ENCODE results near the gene WNK1. TPM values are rescaled to one million over a fixed set of nuclear protein-coding genes. Genes with fewer than 3 reads are reported as not detected.
A peak's percentile ranks its signal among the peaks of the same experiment; 100 is the strongest.
"Not testable (repeated sequence)": the region's sequence is repeated elsewhere in the genome, so short reads cannot be mapped to it uniquely, and the experiment has no call there.

The WNK1 gene
- total RNA-seq: 244 and 248 TPM in 2 replicates
- long read RNA-seq, partial matches to known transcripts: 9 of 66 reads
- long read RNA-seq, other reads (novel, unspliced or antisense): 57 of 66 reads

GRCh38 chr12:751999-752694, at the start of gene WNK1:
WNK1 (plus strand) TSS chr12:752579; CDS start chr12:753566, 987 bp downstream.
- peak within 1 kb of the TSS; percentile 90 for H3K4me3 Mint-ChIP-seq (ENCODE audit: low read depth)

DNA sequence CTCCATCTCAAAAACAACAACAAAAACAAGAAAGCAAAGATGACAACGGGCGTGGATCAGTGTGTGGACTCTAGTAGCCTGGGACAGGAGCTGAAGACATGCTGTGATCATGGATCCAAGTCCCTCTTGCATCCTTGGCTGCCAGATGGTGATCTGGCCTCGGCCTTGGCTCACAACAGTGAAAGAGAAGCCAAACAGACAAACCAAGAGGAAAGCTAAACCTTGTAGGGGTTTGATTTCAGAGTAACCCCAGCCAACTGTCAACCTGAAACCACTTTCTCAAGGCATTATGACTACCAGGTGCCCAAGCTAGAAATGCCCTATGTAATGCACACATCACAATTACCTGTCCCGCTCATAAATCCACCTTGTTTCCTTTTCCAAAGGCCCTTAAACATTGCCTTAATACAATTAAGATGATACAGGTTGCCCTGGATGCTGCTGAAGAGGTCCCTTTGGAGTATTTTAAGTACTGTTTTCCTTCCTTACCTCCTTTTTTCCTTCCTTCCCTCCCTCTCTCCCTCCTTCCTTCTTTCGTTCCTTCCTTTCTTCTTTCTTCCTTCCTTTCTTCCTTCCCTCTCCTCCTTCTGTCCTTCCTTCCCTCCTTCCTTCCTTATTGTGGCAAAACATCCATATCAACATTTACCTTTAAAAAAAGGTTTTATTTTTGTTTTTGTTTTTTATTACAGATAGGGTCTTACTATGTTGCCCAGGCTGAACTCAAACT, 47.7 kb upstream of the WNK1 start:
- no peak for DNase-seq (ENCODE audit: low spot score, unreplicated experiment)
- Mint-ChIP-seq H3K4me1 (ENCODE audit: low read depth) (no peaks in the 10 kb centered on the region), H3K36me3 (ENCODE audit: insufficient read depth) (no peaks in the 10 kb centered on the region), H3K4me3 (ENCODE audit: low read depth) (no peak overlapping the region), H3K9me3 (ENCODE audit: low read depth) (no peaks in the 10 kb centered on the region), H3K27ac (no peak overlapping the region), H3K27me3 (peaks cover 5% of the 10 kb centered on the region)
- TF ChIP-seq CTCF (IDR thresholded peaks at IDR 0.05; ENCODE audit: unreplicated experiment): no peak

More at GRCh38 chr12:751999-752694, at the start of gene WNK1:
- Mint-ChIP-seq H3K36me3 (ENCODE audit: insufficient read depth) (no peaks in the 10 kb centered on the region), H3K4me1 (ENCODE audit: low read depth) (peaks cover 34% of the 10 kb centered on the region), H3K27me3 (no peaks in the 10 kb centered on the region), H3K9me3 (ENCODE audit: low read depth) (no peaks in the 10 kb centered on the region), H3K27ac (peak within 1 kb of the TSS; percentile 94)
- TF ChIP-seq CTCF (IDR thresholded peaks at IDR 0.05; ENCODE audit: unreplicated experiment): no peak
- DNase-seq (ENCODE audit: low spot score, unreplicated experiment): peak; percentile 100

DNA sequence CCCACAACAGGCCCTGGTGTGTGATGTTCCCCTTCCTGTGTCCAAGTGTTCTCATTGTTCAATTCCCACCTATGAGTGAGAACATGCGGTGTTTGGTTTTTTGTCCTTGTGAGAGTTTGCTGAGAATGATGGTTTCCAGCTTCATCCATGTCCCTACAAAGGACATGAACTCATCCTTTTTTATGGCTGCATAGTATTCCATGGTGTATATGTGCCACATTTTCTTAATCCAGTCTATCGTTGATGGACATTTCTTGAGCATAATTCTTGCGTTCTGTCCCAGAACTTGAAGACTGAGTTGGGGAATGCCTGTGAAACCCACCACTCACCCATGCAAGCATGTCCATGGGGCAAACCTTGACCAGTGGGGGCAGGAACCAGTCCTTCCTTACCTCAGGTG, 44.3 kb upstream of the WNK1 start:
- not testable (repeated sequence) for H3K4me1 Mint-ChIP-seq (ENCODE audit: low read depth); H3K27ac Mint-ChIP-seq; H3K27me3 Mint-ChIP-seq; DNase-seq (ENCODE audit: low spot score, unreplicated experiment); H3K9me3 Mint-ChIP-seq (ENCODE audit: low read depth); H3K4me3 Mint-ChIP-seq (ENCODE audit: low read depth); H3K36me3 Mint-ChIP-seq (ENCODE audit: insufficient read depth)

GRCh38 chr12:709455-710020, 42.8 kb upstream of the WNK1 start:
- Mint-ChIP-seq H3K27ac (no peak overlapping the region), H3K9me3 (ENCODE audit: low read depth) (no peaks in the 10 kb centered on the region), H3K4me3 (ENCODE audit: low read depth) (no peak overlapping the region), H3K36me3 (ENCODE audit: insufficient read depth) (no peaks in the 10 kb centered on the region), H3K4me1 (ENCODE audit: low read depth) (peaks cover 5% of the 10 kb centered on the region), H3K27me3 (peaks cover 2% of the 10 kb centered on the region)
- no peak for DNase-seq (ENCODE audit: low spot score, unreplicated experiment)
- no peak for TF ChIP-seq CTCF (IDR thresholded peaks at IDR 0.05; ENCODE audit: unreplicated experiment)

- Mint-ChIP-seq H3K4me1 (ENCODE audit: low read depth) (peaks cover 5% of the 10 kb centered on the region), H3K36me3 (ENCODE audit: insufficient read depth) (no peaks in the 10 kb centered on the region), H3K4me3 (ENCODE audit: low read depth) (no peak overlapping the region), H3K27ac (peak overlapping the region; percentile 17), H3K9me3 (ENCODE audit: low read depth) (no peaks in the 10 kb centered on the region), H3K27me3 (peaks cover 6% of the 10 kb centered on the region)
- DNase-seq (ENCODE audit: low spot score, unreplicated experiment): no peak
- no peak for TF ChIP-seq CTCF (IDR thresholded peaks at IDR 0.05; ENCODE audit: unreplicated experiment)
These were observed 40.1 kb upstream of the WNK1 start for GRCh38 chr12:712172-712863.

Data from progenitor cell of endocrine pancreas (in vitro differentiated cells).